Mucosa of stomach (tissue), 1 donor: Measurements from ENCODE around the gene ILDR1.
"Not testable (repeated sequence)": the region's sequence is repeated elsewhere in the genome, so short reads cannot be mapped to it uniquely, and the experiment has no call there.

Experiments used
- H3K27me3 ChIP-seq: one replicate; pipeline ENCODE4 v1.7.0; 2013; ENCODE audit warnings: mild to moderate bottlenecking, low read length; ENCODE audit not compliant: control insufficient read depth, insufficient read depth
- H3K36me3 ChIP-seq: one replicate; pipeline ENCODE4 v1.7.0; 2013; ENCODE audit warnings: low read length; ENCODE audit not compliant: control insufficient read depth, insufficient read depth
- H3K4me1 ChIP-seq: one replicate; pipeline ENCODE4 v1.7.0; 2013; ENCODE audit warnings: mild to moderate bottlenecking, low read length; ENCODE audit not compliant: control insufficient read depth, insufficient read depth
- H3K4me3 ChIP-seq: one replicate; pipeline ENCODE4 v1.7.0; 2013; ENCODE audit warnings: low read length
- H3K9ac ChIP-seq: one replicate; pipeline ENCODE4 v1.7.0; 2013; ENCODE audit warnings: mild to moderate bottlenecking, low read length, moderate library complexity
- H3K9me3 ChIP-seq: one replicate; pipeline ENCODE4 v1.7.0; 2013; ENCODE audit warnings: mild to moderate bottlenecking, low read length, moderate library complexity; ENCODE audit not compliant: control insufficient read depth
- donor health status: Pancreatic carcinoma.

The ILDR1 gene

GRCh38 chr3:122047296-122047695, 25.2 kb upstream of the ILDR1 start:
- H3K9me3 ChIP-seq, H3K4me3 ChIP-seq, H3K9ac ChIP-seq, H3K27me3 ChIP-seq, H3K4me1 ChIP-seq, H3K36me3 ChIP-seq: not testable (repeated sequence)

GRCh38 chr3:122033023-122033422, 11.0 kb upstream of the ILDR1 start:
- no peaks in the 10 kb centered on the region for H3K36me3 ChIP-seq
- H3K27me3 ChIP-seq, result no peaks in the 10 kb centered on the region
- no peak overlapping the region for H3K4me3 ChIP-seq
- H3K9me3 ChIP-seq, result no peaks in the 10 kb centered on the region
- H3K9ac ChIP-seq, result no peak overlapping the region
- no peaks in the 10 kb centered on the region for H3K4me1 ChIP-seq

- H3K27me3 ChIP-seq, result no peaks in the 10 kb centered on the region
- H3K36me3 ChIP-seq, result no peaks in the 10 kb centered on the region
- no peak overlapping the region for H3K9ac ChIP-seq
- no peaks in the 10 kb centered on the region for H3K9me3 ChIP-seq
- no peaks in the 10 kb centered on the region for H3K4me1 ChIP-seq
- no peak overlapping the region for H3K4me3 ChIP-seq
These were observed 10.5 kb upstream of the ILDR1 start for GRCh38 chr3:122032531-122032930.

- no peaks in the 10 kb centered on the region for H3K4me1 ChIP-seq
- H3K36me3 ChIP-seq, result no peaks in the 10 kb centered on the region
- H3K27me3 ChIP-seq, result peaks cover 4% of the 10 kb centered on the region
- no peak overlapping the region for H3K9ac ChIP-seq
- H3K9me3 ChIP-seq, result no peaks in the 10 kb centered on the region
- no peak overlapping the region for H3K4me3 ChIP-seq
These were observed 9.0 kb upstream of the ILDR1 start for GRCh38 chr3:122031123-122031468.

GRCh38 chr3:122030381-122031122, 8.5 kb upstream of the ILDR1 start:
- no peaks in the 10 kb centered on the region for H3K9me3 ChIP-seq
- H3K36me3 ChIP-seq, result no peaks in the 10 kb centered on the region
- no peaks in the 10 kb centered on the region for H3K4me1 ChIP-seq
- no peak overlapping the region for H3K4me3 ChIP-seq
- no peak overlapping the region for H3K9ac ChIP-seq
- H3K27me3 ChIP-seq, result peaks cover 6% of the 10 kb centered on the region

GRCh38 chr3:122025296-122025695, 3.2 kb upstream of the ILDR1 start:
- peaks cover 31% of the 10 kb centered on the region for H3K27me3 ChIP-seq
- H3K9me3 ChIP-seq, result no peaks in the 10 kb centered on the region
- no peaks in the 10 kb centered on the region for H3K36me3 ChIP-seq
- peaks cover 11% of the 10 kb centered on the region for H3K4me1 ChIP-seq
- H3K4me3 ChIP-seq, result no peak overlapping the region
- H3K9ac ChIP-seq, result no peak overlapping the region

GRCh38 chr3:122024800-122025199, 2.8 kb upstream of the ILDR1 start:
- Histone ChIP-seq H3K9ac (no peak overlapping the region), H3K4me1 (peaks cover 11% of the 10 kb centered on the region), H3K9me3 (no peaks in the 10 kb centered on the region), H3K27me3 (peaks cover 33% of the 10 kb centered on the region), H3K36me3 (no peaks in the 10 kb centered on the region), H3K4me3 (no peak overlapping the region)

- peaks cover 11% of the 10 kb centered on the region for H3K4me1 ChIP-seq
- H3K27me3 ChIP-seq, result peaks cover 33% of the 10 kb centered on the region
- no peaks in the 10 kb centered on the region for H3K9me3 ChIP-seq
- H3K9ac ChIP-seq, result no peak overlapping the region
- no peaks in the 10 kb centered on the region for H3K36me3 ChIP-seq
- H3K4me3 ChIP-seq, result no peak overlapping the region
These were observed 1.4 kb upstream of the ILDR1 start for GRCh38 chr3:122023335-122023910.

GRCh38 chr3:122021037-122021436, 1.0 kb downstream of the ILDR1 start:
- Histone ChIP-seq H3K36me3 (no peaks in the 10 kb centered on the region), H3K4me1 (peaks cover 11% of the 10 kb centered on the region), H3K9ac (no peak overlapping the region), H3K4me3 (no peak overlapping the region), H3K27me3 (peaks cover 36% of the 10 kb centered on the region), H3K9me3 (no peaks in the 10 kb centered on the region)

GRCh38 chr3:122019493-122019892, 2.6 kb downstream of the ILDR1 start:
- H3K36me3 ChIP-seq, result no peaks in the 10 kb centered on the region
- peaks cover 1% of the 10 kb centered on the region for H3K4me1 ChIP-seq
- no peak overlapping the region for H3K4me3 ChIP-seq
- no peak overlapping the region for H3K9ac ChIP-seq
- no peaks in the 10 kb centered on the region for H3K9me3 ChIP-seq
- peaks cover 48% of the 10 kb centered on the region for H3K27me3 ChIP-seq

- H3K27me3 ChIP-seq, result peaks cover 52% of the 10 kb centered on the region
- H3K9ac ChIP-seq, result no peak overlapping the region
- H3K4me1 ChIP-seq, result no peaks in the 10 kb centered on the region
- no peaks in the 10 kb centered on the region for H3K36me3 ChIP-seq
- no peak overlapping the region for H3K4me3 ChIP-seq
- no peaks in the 10 kb centered on the region for H3K9me3 ChIP-seq
These were observed 7.3 kb downstream of the ILDR1 start for GRCh38 chr3:122014741-122015140.

GRCh38 chr3:122013448-122013925, 8.6 kb downstream of the ILDR1 start:
- no peak overlapping the region for H3K4me3 ChIP-seq
- no peak overlapping the region for H3K9ac ChIP-seq
- H3K4me1 ChIP-seq, result no peaks in the 10 kb centered on the region
- H3K27me3 ChIP-seq, result peaks cover 61% of the 10 kb centered on the region
- no peaks in the 10 kb centered on the region for H3K36me3 ChIP-seq
- H3K9me3 ChIP-seq, result no peaks in the 10 kb centered on the region
